Esophagus muscularis mucosa (tissue), 4 donors: ENCODE measurements around the gene GDI1. TPM values are rescaled to one million over a fixed set of nuclear protein-coding genes. Genes with fewer than 3 reads are reported as not detected.

Experiments used
- DNase-seq: peaks from one replicate; pipeline ENCODE4 v3.0.0-alpha.2; 2017; ENCODE audit errors: extremely low spot score
- H3K27ac ChIP-seq, 4 donors: fragments of 200-600 bp; sonication (generic); replicated peaks in 1 of 4; 1 replicate in 3 of 4; 2 replicates in 1 of 4; pipeline ENCODE4 v1.5.1; 2016 to 2019; ENCODE audit warnings: mild to moderate bottlenecking in 1 of 4
- H3K27me3 ChIP-seq, 4 donors: fragments of 200-600 bp; sonication (generic); one replicate each; pipeline versions ENCODE4 v1.5.1 to v1.6.0; 2016 to 2019
- H3K36me3 ChIP-seq, 4 donors: fragments of 200-600 bp; sonication (generic); one replicate each; pipeline ENCODE4 v1.5.1; 2016 to 2019
- H3K4me1 ChIP-seq, 4 donors: fragments of 200-600 bp; sonication (generic); one replicate each; pipeline ENCODE4 v1.5.1; 2016 to 2019
- H3K4me3 ChIP-seq, 4 donors: fragments of 200-600 bp; sonication (generic); 1 replicate in 2 of 4; 2 replicates in 2 of 4; pipeline ENCODE4 v1.5.1; 2016 to 2019; ENCODE audit warnings: mild to moderate bottlenecking in 4 of 4, moderate library complexity in 1 of 4
- H3K9me3 ChIP-seq, 4 donors: fragments of 200-600 bp; sonication (generic); 1 replicate in 3 of 4; 2 replicates in 1 of 4; pipeline ENCODE4 v1.5.1; 2016 to 2019
- EP300 ChIP-seq: sonication (generic); formaldehyde crosslinking; IDR thresholded peaks from one replicate; pipeline ENCODE4 v1.6.1; 2017; ENCODE audit warnings: antibody characterized with exemption
- POLR2A ChIP-seq: fragments of 450-650 bp; IDR thresholded peaks from one replicate; pipeline ENCODE4 v1.6.1; 2017; ENCODE audit warnings: antibody characterized with exemption, moderate library complexity, mild to moderate bottlenecking, low read depth
- POLR2AphosphoS5 ChIP-seq, 2 donors: sonication (generic); formaldehyde crosslinking; IDR thresholded peaks; one replicate each; pipeline ENCODE4 v1.6.1; 2017; ENCODE audit warnings: antibody characterized with exemption in 2 of 2
- WGBS: methylation state at CpG from one replicate; pipeline ENCODE4 v1.1.5; 2018; 5-methylcytosine and 5-hydroxymethylcytosine counted together
- intact Hi-C: fragments of 100-400 bp; cut with DNase I; formaldehyde crosslinking; loops from one replicate; pipeline ENCODE4 v1.15.1; 2023
- small RNA-seq, 3 donors: library from RNA; depleted of rRNA; stranded (forward); fragments of <200 nt; gene quantifications; one replicate each; pipeline ENCODE3, GENCODE V24; 2016
- total RNA-seq, 4 donors: library from RNA; depleted of rRNA; stranded (reverse); fragments of >200 nt; gene quantifications; one replicate each; pipeline versions ENCODE4 v1.1.0 to v1.2.1, GENCODE V29; 2016
- TF ChIP-seq, protein P1 (sequence below), 3 experiments: fragments of 200-600 bp in 2 of 3; fragments of 450-650 bp in 1 of 3; sonication (generic) in 2 of 3; IDR thresholded peaks; one replicate each; pipeline ENCODE4 v1.5.1; 2017 to 2019; ENCODE audit warnings: antibody characterized with exemption in 3 of 3, mild to moderate bottlenecking in 2 of 3, moderate library complexity in 1 of 3

The GDI1 gene
- total RNA-seq, 4 donors from 2014 or later: 105 to 148 (median 128) TPM

DNA sequence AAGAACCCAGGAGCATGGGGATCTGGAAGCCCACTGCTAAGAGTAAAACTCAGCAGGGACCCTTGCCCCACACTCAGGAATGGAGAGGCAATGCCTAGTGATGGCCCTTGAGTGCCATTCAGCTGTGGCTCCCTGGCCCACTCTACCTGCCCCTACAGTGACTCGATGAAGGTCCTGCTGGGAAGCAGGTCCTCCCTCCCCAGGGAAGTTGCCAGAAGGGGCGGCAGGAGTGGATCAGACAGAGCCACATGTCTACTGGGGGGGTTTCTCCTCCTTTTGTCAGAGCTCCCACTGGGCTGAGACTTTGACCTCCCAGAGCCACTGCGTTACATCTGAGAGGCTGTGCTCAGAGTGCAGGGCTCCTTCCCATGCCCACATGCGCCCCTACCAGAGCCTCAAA, 52.2 kb downstream of the GDI1 start:
- Histone ChIP-seq H3K9me3 (no peaks in the 10 kb centered on the region), H3K4me1 (peaks cover 21 to 49% (median 45%) of the 10 kb centered on the region in 4 donors), H3K27me3 (no peaks in the 10 kb centered on the region), H3K36me3 (peaks cover 0 to 29% (median 21%) of the 10 kb centered on the region in 4 donors), H3K4me3 (peak overlapping the region; percentile 63 to 81 (median 68)), H3K27ac (peak overlapping the region; percentile 88 to 97 (median 94))
- WGBS: 72% methylated on average over 2 of the region's 4 CpGs
- no peak for DNase-seq
- TF ChIP-seq POLR2AphosphoS5 (IDR thresholded peaks at IDR 0.05): no peak
- TF ChIP-seq EP300: no peak
- TF ChIP-seq, protein P1, sequence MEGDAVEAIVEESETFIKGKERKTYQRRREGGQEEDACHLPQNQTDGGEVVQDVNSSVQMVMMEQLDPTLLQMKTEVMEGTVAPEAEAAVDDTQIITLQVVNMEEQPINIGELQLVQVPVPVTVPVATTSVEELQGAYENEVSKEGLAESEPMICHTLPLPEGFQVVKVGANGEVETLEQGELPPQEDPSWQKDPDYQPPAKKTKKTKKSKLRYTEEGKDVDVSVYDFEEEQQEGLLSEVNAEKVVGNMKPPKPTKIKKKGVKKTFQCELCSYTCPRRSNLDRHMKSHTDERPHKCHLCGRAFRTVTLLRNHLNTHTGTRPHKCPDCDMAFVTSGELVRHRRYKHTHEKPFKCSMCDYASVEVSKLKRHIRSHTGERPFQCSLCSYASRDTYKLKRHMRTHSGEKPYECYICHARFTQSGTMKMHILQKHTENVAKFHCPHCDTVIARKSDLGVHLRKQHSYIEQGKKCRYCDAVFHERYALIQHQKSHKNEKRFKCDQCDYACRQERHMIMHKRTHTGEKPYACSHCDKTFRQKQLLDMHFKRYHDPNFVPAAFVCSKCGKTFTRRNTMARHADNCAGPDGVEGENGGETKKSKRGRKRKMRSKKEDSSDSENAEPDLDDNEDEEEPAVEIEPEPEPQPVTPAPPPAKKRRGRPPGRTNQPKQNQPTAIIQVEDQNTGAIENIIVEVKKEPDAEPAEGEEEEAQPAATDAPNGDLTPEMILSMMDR (IDR thresholded peaks at IDR 0.05): no peak
- TF ChIP-seq POLR2A: no peak
- intact Hi-C loops: loop anchor here (5.0 kb wide), 2 partner anchors 38 to 52 kb away; partner anchors contain the start of gene GDI1

DNA sequence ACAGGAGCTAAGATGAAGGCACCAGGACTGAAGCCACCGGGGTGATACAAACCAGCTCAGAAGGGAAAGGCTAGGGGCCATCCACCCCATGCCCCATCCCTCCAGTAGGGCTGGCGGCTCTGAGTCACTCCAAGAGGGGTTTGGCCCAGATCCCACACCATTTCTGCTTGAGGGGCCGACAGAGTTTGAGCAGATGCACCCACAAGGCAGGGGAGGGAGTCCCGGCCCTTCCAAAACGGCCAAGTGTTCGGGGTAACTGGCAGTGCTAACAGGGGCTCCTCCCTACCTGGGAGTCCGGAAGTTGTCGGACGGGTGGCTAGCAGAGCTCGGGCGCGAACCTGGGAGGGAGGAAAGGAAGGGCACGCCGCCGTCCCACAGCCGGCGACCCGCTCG, 53.1 kb downstream of the GDI1 start:
- Histone ChIP-seq H3K9me3 (no peaks in the 10 kb centered on the region), H3K36me3 (peaks cover 0 to 20% (median 13%) of the 10 kb centered on the region in 4 donors), H3K27me3 (no peaks in the 10 kb centered on the region), H3K27ac (peak overlapping the region; percentile 88 to 97 (median 94)), H3K4me1 (peaks cover 17 to 40% (median 37%) of the 10 kb centered on the region in 4 donors), H3K4me3 (peak overlapping the region; percentile 63 to 81 (median 68))
- 56% methylated on average over 6 of the region's 19 CpGs for WGBS
- no peak for DNase-seq
- intact Hi-C loops: no loop called here
- no peak for TF ChIP-seq POLR2A
- TF ChIP-seq POLR2AphosphoS5 (IDR thresholded peaks at IDR 0.05): no peak
- no peak for TF ChIP-seq EP300
- TF ChIP-seq, protein P1 (IDR thresholded peaks at IDR 0.05): no peak

DNA sequence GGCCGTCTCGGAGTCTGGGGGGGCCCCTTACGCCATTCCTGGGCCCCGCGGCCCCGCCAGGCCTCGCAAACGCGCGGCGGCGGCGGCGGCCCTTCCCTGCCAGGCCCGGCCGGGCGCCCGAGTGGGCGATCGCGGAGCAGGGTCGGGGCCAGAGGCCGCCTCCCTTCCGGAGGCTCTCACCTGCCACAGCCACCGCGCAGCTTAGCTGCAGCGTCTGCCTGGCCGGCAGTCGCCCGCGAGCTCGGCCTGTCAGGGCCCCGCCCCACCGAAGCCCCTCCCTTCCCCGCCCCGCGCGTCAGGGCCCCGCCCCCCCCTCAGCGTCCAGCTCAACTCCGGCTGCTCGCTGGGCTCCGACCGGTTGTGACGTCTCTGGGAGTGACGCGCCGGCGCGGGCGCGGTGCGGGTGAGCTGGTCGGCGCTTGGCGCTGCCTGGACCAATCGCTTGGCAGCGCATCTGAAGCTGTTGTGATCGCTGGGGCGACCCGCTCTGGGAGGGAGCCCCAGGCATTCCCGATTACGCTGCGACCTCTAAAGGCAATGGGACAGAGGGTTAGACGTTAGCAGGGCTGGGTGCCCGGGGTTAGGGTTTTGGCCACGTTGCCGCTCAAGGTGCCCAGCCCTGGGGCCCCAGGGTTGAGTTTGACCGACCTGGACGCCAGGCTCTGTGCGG, 53.6 kb downstream of the GDI1 start, which contains the start of gene SLC10A3:
TSS of gene SLC10A3 (minus strand) at position 216 of the 670 bp plus-strand sequence. CDS start 1,689 bp downstream, outside the sequence.
- TF ChIP-seq EP300 (no peak), POLR2A (peak; percentile 14), POLR2AphosphoS5 (IDR thresholded peaks at IDR 0.05) (peak; percentile 90 to 93)
- 30% methylated on average over 13 of the region's 71 CpGs for WGBS
- H3K9me3 ChIP-seq: no peaks in the 10 kb centered on the region
- H3K4me3 ChIP-seq: peak within 1 kb of the TSS; percentile 63 to 81 (median 68)
- DNase-seq: peak; percentile 97
- peaks cover 12 to 35% (median 32%) of the 10 kb centered on the region in 4 donors for H3K4me1 ChIP-seq
- intact Hi-C loops: no loop called here
- H3K27ac ChIP-seq: peak within 1 kb of the TSS; percentile 88 to 97 (median 94)
- peaks cover 0 to 16% (median 11%) of the 10 kb centered on the region in 4 donors for H3K36me3 ChIP-seq
- no peaks in the 10 kb centered on the region for H3K27me3 ChIP-seq

Small RNA genes lying within 50 kb of the gene (small RNA-seq; reads per million reads assigned to genes)
- gene MIR6858: 0 to 2.0 (median 0.17) reads per million in 3 donors
- 0 reads per million in 3 donors for gene SNORA70

Other genes with a start within 250 kb of the GDI1 start
- gene OPN1MW2, start 217.4 kb upstream of the GDI1 start, total RNA-seq: not detected
- not detected for gene OPN1MW3, start 179.6 kb upstream of the GDI1 start, total RNA-seq
- gene TEX28, start 142.0 kb upstream of the GDI1 start, total RNA-seq: not detected
- gene TKTL1, start 141.4 kb upstream of the GDI1 start, total RNA-seq: not detected
- gene FLNA, start 62.5 kb upstream of the GDI1 start, total RNA-seq: over 10,000 TPM in 3 of 4 donors, 1,000 to 10,000 TPM in 1; 8,941 to 16,544 (median 12,362) TPM
- 10 to 100 TPM; 37.0 to 64.7 (median 57.7) TPM for gene EMD, start 57.9 kb upstream of the GDI1 start, total RNA-seq
- 1,000 to 10,000 TPM; 2,150 to 7,554 (median 4,519) TPM for gene RPL10, start 38.8 kb upstream of the GDI1 start, total RNA-seq
- gene DNASE1L1, start 27.9 kb upstream of the GDI1 start, total RNA-seq: 10 to 100 TPM; 19.9 to 24.3 (median 22.6) TPM
- gene TAFAZZIN, start 25.6 kb upstream of the GDI1 start, total RNA-seq: 10 to 100 TPM; 18.6 to 43.6 (median 32.5) TPM
- gene ATP6AP1, start 8.5 kb upstream of the GDI1 start, total RNA-seq: 10 to 100 TPM; 27.4 to 67.2 (median 34.7) TPM
- 10 to 100 TPM; 47.7 to 63.5 (median 56.7) TPM for gene FAM50A, start 7.0 kb downstream of the GDI1 start, total RNA-seq
- 10 to 100 TPM in 1 of 4 donors, 1 to 10 TPM in 3; 2.2 to 17.9 (median 4.3) TPM for gene PLXNA3, start 21.1 kb downstream of the GDI1 start, total RNA-seq
- gene LAGE3, start 42.1 kb downstream of the GDI1 start, total RNA-seq: 10 to 100 TPM; 14.1 to 21.7 (median 16.9) TPM
- 10 to 100 TPM; 41.7 to 75.8 (median 57.9) TPM for gene UBL4A, start 49.5 kb downstream of the GDI1 start, total RNA-seq
- gene SLC10A3, start 53.5 kb downstream of the GDI1 start, total RNA-seq: 10 to 100 TPM; 24.5 to 44.9 (median 38.1) TPM
- gene FAM3A, start 79.1 kb downstream of the GDI1 start, total RNA-seq: 10 to 100 TPM; 34.9 to 49.4 (median 40.4) TPM
- gene G6PD, start 109.7 kb downstream of the GDI1 start, total RNA-seq: 10 to 100 TPM; 22.0 to 43.8 (median 27.3) TPM
- 10 to 100 TPM; 12.0 to 18.3 (median 17.3) TPM for gene IKBKG, start 110.5 kb downstream of the GDI1 start, total RNA-seq
- gene CTAG1A, start 148.0 kb downstream of the GDI1 start, total RNA-seq: not detected
- not detected for gene CTAG1B, start 182.1 kb downstream of the GDI1 start, total RNA-seq
- gene CTAG2, start 216.4 kb downstream of the GDI1 start, total RNA-seq: not detected